GM12878 (cell line): Measurements from ENCODE around the gene HCN1. TPM values are rescaled to one million over a fixed set of nuclear protein-coding genes. Genes with fewer than 3 reads are reported as not detected.

Source experiments
- ATAC-seq: fragments of 200-7000 bp; cut with Tn5 transposase; 3 replicates; pipeline ENCODE4 v1.9.1; 2020; ENCODE audit warnings: mild to moderate bottlenecking, moderate library complexity
- BruUV-seq: library from RNA; stranded (reverse); fragments of 400-500 nt; replicated peaks from 2 replicates; lab custom pipeline; 2021; lab: Mats Ljungman, UMichigan
- CTCF ChIA-PET: fragments of 300-600 bp; sonication (Branson Sonifier 250); formaldehyde crosslinking; extraction: SDS; loops from one replicate; lab custom pipeline; 2021; ENCODE audit warnings: inconsistent platforms; lab: Yijun Ruan, JAX
- POLR2A ChIA-PET: fragments of 350-600 bp; formaldehyde crosslinking; extraction: SDS; loops from one replicate; lab custom pipeline; 2021; ENCODE audit warnings: inconsistent platforms; lab: Charles Lee
- RAD21 ChIA-PET: fragments of 300-600 bp; sonication (Branson Sonifier 250); formaldehyde crosslinking; loops from one replicate; lab custom pipeline; 2023; ENCODE audit warnings: antibody characterized with exemption; ENCODE audit not compliant: unreplicated experiment; lab: Charles Lee
- SMC1A ChIA-PET: fragments of 300-600 bp; sonication (Branson Sonifier 250); formaldehyde crosslinking; loops from one replicate; lab custom pipeline; 2023; ENCODE audit not compliant: unreplicated experiment, uncharacterized antibody; lab: Charles Lee
- DNase-seq: peaks from one replicate; pipeline ENCODE4 v3.0.0-alpha.2; 2011; ENCODE audit warnings: low read depth, low spot score
- FAIRE-seq: peaks from 3 replicates; lab custom pipeline; 2011; peaks lifted over from hg19 to GRCh38; lab: Jason Lieb, UNC
- H2AFZ ChIP-seq: 2 replicates; pipeline ENCODE4 v1.6.0; 2011; ENCODE audit warnings: low read depth, low read length, control low read depth; ENCODE audit not compliant: control insufficient read depth
- H3K27ac ChIP-seq: 2 replicates; pipeline ENCODE4 v1.5.1; 2011; ENCODE audit warnings: control low read depth; ENCODE audit not compliant: control insufficient read depth, insufficient read depth
- H3K27me3 ChIP-seq, 2 experiments: replicated peaks in 1 of 2; 2 replicates each; pipeline versions ENCODE4 v1.6.0 to v1.6.1; 2011; ENCODE audit warnings: low read length in 1 of 2; ENCODE audit not compliant: control insufficient read depth in 2 of 2, insufficient read depth in 2 of 2
- H3K36me3 ChIP-seq, 2 experiments: 2 replicates each; pipeline ENCODE4 v1.5.1; 2011; ENCODE audit warnings: low read length in 1 of 2; ENCODE audit not compliant: control insufficient read depth in 2 of 2, insufficient read depth in 2 of 2
- H3K4me1 ChIP-seq: 2 replicates; pipeline ENCODE4 v1.6.1; 2011; ENCODE audit warnings: mild to moderate bottlenecking, low read length, moderate library complexity, mixed read lengths; ENCODE audit not compliant: control insufficient read depth, insufficient read depth
- H3K4me2 ChIP-seq: 2 replicates; pipeline ENCODE4 v1.6.0; 2011; ENCODE audit warnings: control low read depth; ENCODE audit not compliant: control insufficient read depth, insufficient read depth
- H3K4me3 ChIP-seq: fragments of 200-600 bp; sonication (generic); 2 replicates; pipeline ENCODE4 v1.5.1; 2016
- H3K79me2 ChIP-seq: 2 replicates; pipeline ENCODE4 v1.6.0; 2011; ENCODE audit warnings: low read length; ENCODE audit not compliant: control insufficient read depth, insufficient read depth
- H3K9ac ChIP-seq: 2 replicates; pipeline ENCODE4 v1.8.0; 2011; ENCODE audit warnings: low read length, control low read depth, mixed read lengths; ENCODE audit not compliant: control insufficient read depth, insufficient read depth
- H3K9me3 ChIP-seq: replicated peaks from 3 replicates; pipeline ENCODE4 v1.5.1; 2011; ENCODE audit warnings: mild to moderate bottlenecking, low read length; ENCODE audit not compliant: control insufficient read depth, insufficient read depth
- H4K20me1 ChIP-seq: 2 replicates; pipeline ENCODE4 v1.6.0; 2011; ENCODE audit not compliant: control insufficient read depth, insufficient read depth
- CREB1 ChIP-seq: IDR thresholded peaks from 2 replicates; pipeline ENCODE4 v1.6.1; 2012; ENCODE audit warnings: low read depth, mild to moderate bottlenecking, inconsistent platforms
- ELK1 ChIP-seq: IDR thresholded peaks from 2 replicates; pipeline ENCODE4 v1.6.1; 2012; ENCODE audit warnings: low read depth, low read length, improper control_type of control experiment
- ETV6 ChIP-seq, 2 experiments: fragments of 450-650 bp in 1 of 2; IDR thresholded peaks in 1 of 2; conservative IDR thresholded peaks in 1 of 2; 2 replicates each; pipeline ENCODE4 v1.6.1; 2014; ENCODE audit warnings: antibody characterized with exemption in 1 of 2, borderline replicate concordance in 1 of 2, low read depth in 1 of 2, mild to moderate bottlenecking in 1 of 2, moderate library complexity in 1 of 2
- LARP7 ChIP-seq: fragments of 450-650 bp; IDR thresholded peaks from 2 replicates; pipeline ENCODE4 v1.6.1; 2017; ENCODE audit warnings: mild to moderate bottlenecking
- MYB ChIP-seq: fragments of 150-350 bp; IDR thresholded peaks from 2 replicates; pipeline ENCODE4 v1.6.1; 2014; ENCODE audit warnings: mild to moderate bottlenecking, low read depth, low read length, borderline replicate concordance
- RCOR1 ChIP-seq: conservative IDR thresholded peaks from 2 replicates; pipeline ENCODE4 v1.6.1; 2012; ENCODE audit warnings: low read depth, low read length, improper control_type of control experiment
- TBL1XR1 ChIP-seq: IDR thresholded peaks from 2 replicates; pipeline ENCODE4 v1.6.1; 2012; ENCODE audit warnings: low read depth, low read length, improper control_type of control experiment
- ZBTB4 ChIP-seq: fragments of 450-650 bp; formaldehyde crosslinking; IDR thresholded peaks from 2 replicates; pipeline ENCODE4 v1.4.0; 2022; ENCODE audit warnings: mild to moderate bottlenecking, moderate library complexity
- ZNF384 ChIP-seq: IDR thresholded peaks from 2 replicates; pipeline ENCODE4 v1.6.1; 2012; ENCODE audit warnings: low read depth, mild to moderate bottlenecking, low read length, improper control_type of control experiment, borderline replicate concordance
- whole genome bisulfite sequencing: methylation state at CpG from one replicate; pipeline ENCODE4 v1.1.6; 2016; ENCODE audit warnings: low lambda C conversion rate; ENCODE audit not compliant: insufficient replicate concordance, insufficient coverage; ENCODE audit errors: missing lambda C conversion rate; 5-methylcytosine and 5-hydroxymethylcytosine counted together
- in situ Hi-C: fragments of 300-500 bp; cut with MboI; formaldehyde crosslinking; loops from 9 replicates; pipeline ENCODE4 v1.14.3; 2018; ENCODE audit warnings: mixed read lengths
- intact Hi-C: fragments of 100-400 bp; cut with micrococcal nuclease; formaldehyde crosslinking; loops from one replicate; pipeline ENCODE4 v1.14.2; 2022; ENCODE audit not compliant: unreplicated experiment
- polyA plus RNA-seq, 11 experiments: library from polyadenylated mRNA; depleted of rRNA in 4 of 11; unstranded in 6 of 11; stranded (reverse) in 5 of 11; fragments of >200 nt; fragmentation: Nextera tagmentation in 4 of 11; fragmentation: Illumina TruSeq in 1 of 11; extraction: Ambion mirVana in 4 of 11; extraction: Trizol in 1 of 11; gene quantifications; 1 replicate in 1 of 11; 2 replicates in 10 of 11; pipeline versions ENCODE4 v1.2.1 to v1.2.3, GENCODE V29; 2011 to 2016; ENCODE audit warnings: inconsistent platforms in 2 of 11, missing spikeins in 2 of 11, low read depth in 1 of 11
- total RNA-seq, 4 experiments: library from RNA; depleted of rRNA in 3 of 4; stranded (reverse); fragments of >200 nt in 3 of 4; fragmentation: Illumina TruSeq in 1 of 4; extraction: Trizol in 1 of 4; gene quantifications; 2 replicates each; pipeline versions ENCODE4 v1.2.1 to v1.2.3, GENCODE V29; 2013 to 2021
- TF ChIP-seq, protein P1 (sequence below): fragments of 450-650 bp; IDR thresholded peaks from 2 replicates; pipeline ENCODE4 v1.6.1; 2014; ENCODE audit warnings: mild to moderate bottlenecking

HCN1 gene
- total and polyA plus RNA-seq, 10 of the 15 experiments (the other 5 are each of a cell fraction or from before 2014, with no cell fraction given) = not detected

- TF ChIP-seq ELK1 = no peak
- no peak for TF ChIP-seq LARP7
- TF ChIP-seq RCOR1 = no peak
- no peak for TF ChIP-seq ZNF384
- TF ChIP-seq, protein P1, sequence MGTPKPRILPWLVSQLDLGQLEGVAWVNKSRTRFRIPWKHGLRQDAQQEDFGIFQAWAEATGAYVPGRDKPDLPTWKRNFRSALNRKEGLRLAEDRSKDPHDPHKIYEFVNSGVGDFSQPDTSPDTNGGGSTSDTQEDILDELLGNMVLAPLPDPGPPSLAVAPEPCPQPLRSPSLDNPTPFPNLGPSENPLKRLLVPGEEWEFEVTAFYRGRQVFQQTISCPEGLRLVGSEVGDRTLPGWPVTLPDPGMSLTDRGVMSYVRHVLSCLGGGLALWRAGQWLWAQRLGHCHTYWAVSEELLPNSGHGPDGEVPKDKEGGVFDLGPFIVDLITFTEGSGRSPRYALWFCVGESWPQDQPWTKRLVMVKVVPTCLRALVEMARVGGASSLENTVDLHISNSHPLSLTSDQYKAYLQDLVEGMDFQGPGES = no peak
- no peak for TF ChIP-seq MYB
- no peak for TF ChIP-seq TBL1XR1
- TF ChIP-seq ETV6 (conservative IDR thresholded peaks at IDR 0.05 in 1 of 2, IDR thresholded peaks at IDR 0.05 in 1 of 2; ENCODE audit: borderline replicate concordance in 1 of 2, low read depth in 1 of 2) = no peak
- TF ChIP-seq CREB1 = no peak
- no peak for TF ChIP-seq ZBTB4 (CRISPR knock-in tag)
- no peak for FAIRE-seq
- Histone ChIP-seq H3K4me3 (no peak overlapping the region), H3K4me1 (no peaks in the 10 kb centered on the region), H3K9ac (no peak overlapping the region), H3K27me3 (no peaks in the 10 kb centered on the region), H4K20me1 (no peaks in the 10 kb centered on the region), H3K79me2 (no peaks in the 10 kb centered on the region), H3K36me3 (no peaks in the 10 kb centered on the region), H2AFZ (no peak overlapping the region), H3K27ac (no peak overlapping the region), H3K4me2 (no peak overlapping the region), H3K9me3 (no peaks in the 10 kb centered on the region)
- under 1% methylated on average over 4 of the region's 4 CpGs for WGBS
- in situ Hi-C loops = no loop called here
- no TSS peak for BruUV-seq
- ATAC-seq = no peak
- intact Hi-C loops = no loop called here
- CTCF ChIA-PET = no interaction called here
- RAD21 ChIA-PET = no interaction called here
- POLR2A ChIA-PET = no interaction called here
- DNase-seq = no peak
- SMC1A ChIA-PET = no interaction called here
Measured at GRCh38 chr5:45672271-45672670, 23.9 kb downstream of the HCN1 start.
